SK-N-SH treated with all-trans-retinoic acid at 6 μM for 48 hours (cell line): ENCODE measurements around the gene MYOM1.

Experiments used
- ATAC-seq: fragments of 200-7000 bp; cut with Tn5 transposase; 3 replicates; pipeline ENCODE4 v1.9.1; 2020; ENCODE audit warnings: mild to moderate bottlenecking, moderate library complexity
- ARNTL ChIP-seq: fragments of 450-650 bp; formaldehyde crosslinking; IDR thresholded peaks from 2 replicates; pipeline ENCODE4 v1.5.0; 2020; ENCODE audit warnings: low read depth, mild to moderate bottlenecking, moderate library complexity, borderline replicate concordance
- BACH2 ChIP-seq: fragments of 250-450 bp; sonication (Bioruptor Pico); IDR thresholded peaks from 2 replicates; pipeline ENCODE4 v1.9.0; 2021; ENCODE audit warnings: mild to moderate bottlenecking, borderline replicate concordance
- CREB5 ChIP-seq: fragments of 250-450 bp; sonication (Bioruptor Pico); IDR thresholded peaks from 2 replicates; pipeline ENCODE4 v1.5.1; 2020; ENCODE audit warnings: low read depth, mild to moderate bottlenecking, moderate library complexity
- CSDC2 ChIP-seq: fragments of 250-450 bp; sonication (Bioruptor Pico); IDR thresholded peaks from 2 replicates; pipeline ENCODE4 v1.5.0; 2020; ENCODE audit warnings: mild to moderate bottlenecking, moderate library complexity
- CSRNP3 ChIP-seq: fragments of 250-450 bp; sonication (Bioruptor Pico); IDR thresholded peaks from 2 replicates; pipeline ENCODE4 v1.5.1; 2021; ENCODE audit warnings: mild to moderate bottlenecking, moderate library complexity
- ESRRG ChIP-seq: fragments of 250-450 bp; sonication (Bioruptor Pico); IDR thresholded peaks from 2 replicates; pipeline ENCODE4 v1.6.1; 2021; ENCODE audit warnings: mild to moderate bottlenecking
- GLIS3 ChIP-seq: fragments of 250-450 bp; sonication (Bioruptor Pico); IDR thresholded peaks from 2 replicates; pipeline ENCODE4 v1.5.0; 2020; ENCODE audit warnings: mild to moderate bottlenecking, moderate library complexity
- PATZ1 ChIP-seq: fragments of 250-450 bp; sonication (Bioruptor Pico); IDR thresholded peaks from 2 replicates; pipeline ENCODE4 v1.8.0; 2020; ENCODE audit warnings: mild to moderate bottlenecking, moderate library complexity, borderline replicate concordance
- POU6F1 ChIP-seq: fragments of 250-450 bp; sonication (Bioruptor Pico); IDR thresholded peaks from 2 replicates; pipeline ENCODE4 v1.8.0; 2021; ENCODE audit warnings: low read depth, mild to moderate bottlenecking, moderate library complexity, borderline replicate concordance
- PPARA ChIP-seq: fragments of 250-450 bp; sonication (Bioruptor Pico); IDR thresholded peaks from 2 replicates; pipeline ENCODE4 v1.5.0; 2020; ENCODE audit warnings: mild to moderate bottlenecking, borderline replicate concordance
- RARB ChIP-seq: fragments of 250-450 bp; sonication (Bioruptor Pico); IDR thresholded peaks from 2 replicates; pipeline ENCODE4 v1.8.0; 2021; ENCODE audit warnings: mild to moderate bottlenecking, moderate library complexity
- SNAI2 ChIP-seq: fragments of 250-450 bp; sonication (Bioruptor Pico); IDR thresholded peaks from 2 replicates; pipeline ENCODE4 v1.5.0; 2020; ENCODE audit warnings: mild to moderate bottlenecking, moderate library complexity
- TCF4 ChIP-seq: fragments of 250-450 bp; sonication (Bioruptor Pico); IDR thresholded peaks from 2 replicates; pipeline ENCODE4 v1.8.0; 2021; ENCODE audit warnings: mild to moderate bottlenecking, moderate library complexity, borderline replicate concordance
- TOX ChIP-seq: fragments of 250-450 bp; sonication (Bioruptor Pico); IDR thresholded peaks from 2 replicates; pipeline ENCODE4 v1.8.0; 2021; ENCODE audit warnings: mild to moderate bottlenecking, moderate library complexity, borderline replicate concordance
- TSHZ2 ChIP-seq: fragments of 250-450 bp; sonication (Bioruptor Pico); IDR thresholded peaks from 2 replicates; pipeline ENCODE4 v1.5.0; 2020; ENCODE audit warnings: mild to moderate bottlenecking, moderate library complexity
- ZC3H10 ChIP-seq: fragments of 250-450 bp; sonication (Bioruptor Pico); IDR thresholded peaks from 2 replicates; pipeline ENCODE4 v1.5.1; 2021; ENCODE audit warnings: mild to moderate bottlenecking, moderate library complexity
- ZFP30 ChIP-seq: fragments of 450-650 bp; formaldehyde crosslinking; IDR thresholded peaks from 2 replicates; pipeline ENCODE4 v1.5.0; 2022; ENCODE audit warnings: mild to moderate bottlenecking, moderate library complexity
- ZNF70 ChIP-seq: fragments of 450-650 bp; formaldehyde crosslinking; IDR thresholded peaks from 2 replicates; pipeline ENCODE4 v1.5.0; 2020; ENCODE audit warnings: mild to moderate bottlenecking, moderate library complexity

Gene MYOM1

GRCh38 chr18:3135536-3135935, 84.2 kb downstream of the MYOM1 start (continued):
- no peak for TF ChIP-seq PATZ1 (CRISPR knock-in tag)

- ATAC-seq = no peak
- no peak for TF ChIP-seq SNAI2 (CRISPR knock-in tag)
- no peak for TF ChIP-seq ZC3H10 (CRISPR knock-in tag)
- TF ChIP-seq RARB = no peak
- TF ChIP-seq POU6F1 = no peak
- TF ChIP-seq ARNTL = no peak
- TF ChIP-seq, all 23 proteins: peak for 0
Measured at GRCh38 chr18:3132700-3133099, 87.1 kb downstream of the MYOM1 start.

GRCh38 chr18:3130344-3130743, 89.4 kb downstream of the MYOM1 start:
- no peak for ATAC-seq
- TF ChIP-seq TOX (no peak), BACH2 (CRISPR knock-in tag) (no peak), POU6F1 (no peak), ZNF70 (CRISPR knock-in tag) (no peak), RARB (no peak), ESRRG (CRISPR knock-in tag) (no peak), GLIS3 (no peak), CREB5 (CRISPR knock-in tag) (no peak), CSRNP3 (no peak)

- ATAC-seq = peak; percentile 100
- TF ChIP-seq ZNF70 (CRISPR knock-in tag) = no peak
- TF ChIP-seq TCF4 (CRISPR knock-in tag) = peak; percentile 29; the same call in 1 of the 2 replicates
Measured at GRCh38 chr18:3129053-3129864, 90.5 kb downstream of the MYOM1 start.

- TF ChIP-seq CSDC2 = no peak
- no peak for TF ChIP-seq ZNF70 (CRISPR knock-in tag)
- TF ChIP-seq PPARA = no peak
- TF ChIP-seq POU6F1 = no peak
- no peak for TF ChIP-seq ZFP30 (CRISPR knock-in tag)
- TF ChIP-seq TSHZ2 (CRISPR knock-in tag) = no peak
- TF ChIP-seq TOX = no peak
- ATAC-seq = no peak
Measured at GRCh38 chr18:3126457-3127097, 93.2 kb downstream of the MYOM1 start.
